Measurements from ENCODE around the gene PINLYP. TPM values are rescaled to one million over a fixed set of nuclear protein-coding genes. Genes with fewer than 3 reads are reported as not detected.

PINLYP gene
- total RNA-seq, 6 experiments from 2014 or later = 0.58 to 1.5 (median 0.81) TPM; not detected in 1

GRCh38 chr19:43596842-43597461, 21.4 kb downstream of the PINLYP start:
- DNase-seq (peak in 1 of 3 donors; percentile 24), ATAC-seq (no peak)
- TF ChIP-seq CTCF (IDR thresholded peaks at IDR 0.05) (no peak), POLR2A (IDR thresholded peaks at IDR 0.05) (no peak)
- Histone ChIP-seq H3K36me3 (peaks cover 0 to 30% (median 1%) of the 10 kb centered on the region in 4 donors), H3K4me3 (peak overlapping the region; percentile 58 to 85 (median 76)), H3K27me3 (no peaks in the 10 kb centered on the region), H3K27ac (peak overlapping the region; percentile 92 to 98 (median 96)), H3K9me3 (no peaks in the 10 kb centered on the region), H3K4me1 (peaks cover 0 to 31% (median 10%) of the 10 kb centered on the region in 4 donors)
- intact Hi-C loops (cut with DNase I) = no loop called here
- 21% methylated on average over 5 of the region's 7 CpGs for WGBS (ENCODE audit: insufficient coverage, low coverage, low lambda C conversion rate, missing lambda C conversion rate)

- H3K4me3 ChIP-seq = no peak overlapping the region
- no peak for ATAC-seq
- no peaks in the 10 kb centered on the region for H3K27me3 ChIP-seq
- WGBS (ENCODE audit: insufficient coverage, low coverage, low lambda C conversion rate, missing lambda C conversion rate) = 44% methylated on average over 5 of the region's 5 CpGs
- H3K27ac ChIP-seq = no peak overlapping the region
- no peak for DNase-seq
- no peak for TF ChIP-seq CTCF (IDR thresholded peaks at IDR 0.05)
- TF ChIP-seq POLR2A (IDR thresholded peaks at IDR 0.05) = no peak
- H3K36me3 ChIP-seq = peaks cover 0 to 23% (median 1%) of the 10 kb centered on the region in 4 donors
- intact Hi-C loops (cut with DNase I) = no loop called here
- H3K4me1 ChIP-seq = peaks cover 0 to 31% (median 10%) of the 10 kb centered on the region in 4 donors
- H3K9me3 ChIP-seq = no peaks in the 10 kb centered on the region
Measured at GRCh38 chr19:43597876-43598275, 22.3 kb downstream of the PINLYP start.

DNA sequence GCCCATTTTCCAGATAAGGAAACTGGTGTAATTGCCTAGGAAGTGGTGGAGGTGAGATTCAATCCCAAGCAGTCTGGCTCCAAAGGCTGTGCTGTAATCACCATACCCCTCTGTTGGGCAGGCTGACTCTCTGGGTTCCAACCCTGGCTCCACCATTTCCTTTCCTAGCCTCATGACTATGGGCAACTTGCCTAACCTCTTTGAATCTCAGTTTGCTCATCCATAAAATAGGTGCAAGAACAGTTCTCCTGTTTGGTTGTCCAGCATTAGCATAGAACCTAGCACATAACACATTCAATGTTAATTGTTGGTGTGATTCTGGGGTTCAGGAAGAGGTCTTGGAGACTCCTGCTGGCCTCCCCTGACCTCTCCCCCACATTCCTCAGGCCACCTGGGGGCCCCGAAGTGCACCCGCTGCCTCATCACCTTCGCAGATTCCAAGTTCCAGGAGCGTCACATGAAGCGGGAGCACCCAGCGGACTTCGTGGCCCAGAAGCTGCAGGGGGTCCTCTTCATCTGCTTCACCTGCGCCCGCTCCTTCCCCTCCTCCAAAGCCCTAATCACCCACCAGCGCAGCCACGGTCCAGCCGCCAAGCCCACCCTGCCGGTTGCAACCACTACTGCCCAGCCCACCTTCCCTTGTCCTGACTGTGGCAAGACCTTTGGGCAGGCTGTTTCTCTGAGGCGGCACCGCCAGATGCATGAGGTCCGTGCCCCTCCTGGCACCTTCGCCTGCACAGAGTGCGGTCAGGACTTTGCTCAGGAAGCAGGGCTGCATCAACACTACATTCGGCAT, 23.0 kb downstream of the PINLYP start:
- WGBS (ENCODE audit: insufficient coverage, low coverage, low lambda C conversion rate, missing lambda C conversion rate) = 95% methylated on average over 4 of the region's 19 CpGs
- no peaks in the 10 kb centered on the region for H3K9me3 ChIP-seq

More for the DNA sequence above, 23.0 kb downstream of the PINLYP start:
- Histone ChIP-seq H3K4me3 (no peak overlapping the region), H3K36me3 (peaks cover 0 to 18% (median 1%) of the 10 kb centered on the region in 4 donors), H3K4me1 (peaks cover 0 to 31% (median 10%) of the 10 kb centered on the region in 4 donors), H3K27me3 (no peaks in the 10 kb centered on the region), H3K27ac (no peak overlapping the region)
- no peak for ATAC-seq
- TF ChIP-seq CTCF (IDR thresholded peaks at IDR 0.05) (no peak), POLR2A (IDR thresholded peaks at IDR 0.05) (no peak)
- intact Hi-C loops (cut with DNase I) = no loop called here
- DNase-seq = peak in 2 of 3 donors; percentile 21 to 51

Data from right lobe of liver (tissue), 6 donors.